ENCODE results near the gene REEP1. TPM values are rescaled to one million over a fixed set of nuclear protein-coding genes. Genes with fewer than 3 reads are reported as not detected.
A peak's percentile ranks its signal among the peaks of the same experiment; 100 is the strongest.

REEP1 gene
- total RNA-seq, 1 donor from 2014 or later: 24.0 TPM

- Histone ChIP-seq H3K27me3 (ENCODE audit: control insufficient read depth in 3 of 3, insufficient read depth in 3 of 3, low read length in 3 of 3) (no peaks in the 10 kb centered on the region), H3K4me3 (ENCODE audit: low read length in 3 of 3) (no peak overlapping the region), H3K4me1 (ENCODE audit: control insufficient read depth in 3 of 3, insufficient read depth in 3 of 3, low read length in 3 of 3) (no peaks in the 10 kb centered on the region), H3K9ac (ENCODE audit: low read depth in 1 of 3, low read length in 3 of 3) (no peak overlapping the region), H3K9me3 (ENCODE audit: control insufficient read depth in 3 of 3, low read length in 3 of 3) (no peaks in the 10 kb centered on the region), H3K27ac (ENCODE audit: low read depth, low read length) (no peak overlapping the region), H3K36me3 (ENCODE audit: control insufficient read depth in 3 of 3, insufficient read depth in 3 of 3, low read length in 3 of 3) (peaks cover 0 to 9% (median 3%) of the 10 kb centered on the region in 3 donors)
These were observed 93.3 kb downstream of the REEP1 start for GRCh38 chr2:86243950-86244733.

GRCh38 chr2:86243272-86243671 is 94.2 kb downstream of the REEP1 start:
- H3K27ac ChIP-seq (ENCODE audit: low read depth, low read length): no peak overlapping the region
- H3K4me1 ChIP-seq (ENCODE audit: control insufficient read depth in 3 of 3, insufficient read depth in 3 of 3, low read length in 3 of 3): peaks cover 0 to 2% (median 0%) of the 10 kb centered on the region in 3 donors
- no peak overlapping the region for H3K4me3 ChIP-seq (ENCODE audit: low read length in 3 of 3)
- H3K27me3 ChIP-seq (ENCODE audit: control insufficient read depth in 3 of 3, insufficient read depth in 3 of 3, low read length in 3 of 3): no peaks in the 10 kb centered on the region
- no peak overlapping the region for H3K9ac ChIP-seq (ENCODE audit: low read depth in 1 of 3, low read length in 3 of 3)
- no peaks in the 10 kb centered on the region for H3K9me3 ChIP-seq (ENCODE audit: control insufficient read depth in 3 of 3, low read length in 3 of 3)
- H3K36me3 ChIP-seq (ENCODE audit: control insufficient read depth in 3 of 3, insufficient read depth in 3 of 3, low read length in 3 of 3): peaks cover 0 to 14% (median 3%) of the 10 kb centered on the region in 3 donors

DNA sequence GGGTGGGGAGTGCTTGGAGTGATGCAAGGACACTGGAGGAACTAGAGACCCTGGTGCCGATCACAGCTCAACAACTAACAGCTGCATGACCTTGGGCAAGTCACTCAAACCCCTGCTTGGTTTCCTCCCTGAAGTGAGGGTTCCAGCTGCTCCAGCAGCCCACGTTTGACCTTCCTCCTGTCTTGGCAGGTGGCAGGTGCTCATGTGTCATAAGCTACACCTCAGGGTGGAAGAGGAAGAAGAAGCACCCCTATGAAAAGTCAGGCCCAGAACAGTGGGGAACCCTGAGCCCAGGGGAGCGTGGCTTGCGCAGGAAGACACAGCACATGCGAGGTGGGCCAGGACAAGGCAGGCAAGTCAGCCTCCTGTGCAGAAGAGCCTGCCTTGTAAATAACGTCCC is 95.8 kb downstream of the REEP1 start:
- no peaks in the 10 kb centered on the region for H3K27me3 ChIP-seq (ENCODE audit: control insufficient read depth in 3 of 3, insufficient read depth in 3 of 3, low read length in 3 of 3)

GRCh38 chr2:86240251-86240650 is 97.2 kb downstream of the REEP1 start:
- H3K27me3 ChIP-seq (ENCODE audit: control insufficient read depth in 3 of 3, insufficient read depth in 3 of 3, low read length in 3 of 3): no peaks in the 10 kb centered on the region
- peaks cover 0 to 14% (median 3%) of the 10 kb centered on the region in 3 donors for H3K36me3 ChIP-seq (ENCODE audit: control insufficient read depth in 3 of 3, insufficient read depth in 3 of 3, low read length in 3 of 3)
- H3K27ac ChIP-seq (ENCODE audit: low read depth, low read length): no peak overlapping the region
- H3K4me3 ChIP-seq (ENCODE audit: low read length in 3 of 3): no peak overlapping the region
- no peak overlapping the region for H3K9ac ChIP-seq (ENCODE audit: low read depth in 1 of 3, low read length in 3 of 3)
- peaks cover 2 to 5% (median 4%) of the 10 kb centered on the region in 3 donors for H3K4me1 ChIP-seq (ENCODE audit: control insufficient read depth in 3 of 3, insufficient read depth in 3 of 3, low read length in 3 of 3)
- no peaks in the 10 kb centered on the region for H3K9me3 ChIP-seq (ENCODE audit: control insufficient read depth in 3 of 3, low read length in 3 of 3)

More for the DNA sequence above, 95.8 kb downstream of the REEP1 start:
- Histone ChIP-seq H3K4me3 (ENCODE audit: low read length in 3 of 3) (no peak overlapping the region), H3K36me3 (ENCODE audit: control insufficient read depth in 3 of 3, insufficient read depth in 3 of 3, low read length in 3 of 3) (peaks cover 0 to 14% (median 3%) of the 10 kb centered on the region in 3 donors), H3K4me1 (ENCODE audit: control insufficient read depth in 3 of 3, insufficient read depth in 3 of 3, low read length in 3 of 3) (peaks cover 0 to 2% (median 0%) of the 10 kb centered on the region in 3 donors), H3K9ac (ENCODE audit: low read depth in 1 of 3, low read length in 3 of 3) (no peak overlapping the region), H3K27ac (ENCODE audit: low read depth, low read length) (no peak overlapping the region), H3K9me3 (ENCODE audit: control insufficient read depth in 3 of 3, low read length in 3 of 3) (no peaks in the 10 kb centered on the region)

DNA sequence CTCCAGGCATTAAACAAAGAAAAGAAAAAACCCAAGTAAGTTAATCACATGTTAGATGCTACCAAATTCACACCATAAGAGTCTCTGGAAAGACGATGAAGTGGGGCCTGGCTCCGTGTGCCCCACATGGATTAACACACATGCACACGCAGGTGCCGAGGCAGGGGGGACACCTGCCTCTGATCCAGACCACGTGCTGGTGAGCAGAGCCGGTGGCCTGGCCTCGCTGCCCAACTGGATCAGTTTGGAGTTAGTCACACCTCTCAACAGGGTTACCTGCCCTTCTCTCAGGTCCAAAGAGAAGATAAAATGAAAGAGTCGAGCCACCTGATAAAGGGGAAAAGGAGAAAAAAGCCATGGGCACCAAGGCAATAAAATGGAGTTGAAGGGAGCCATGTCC is 97.7 kb downstream of the REEP1 start:
- no peaks in the 10 kb centered on the region for H3K27me3 ChIP-seq (ENCODE audit: control insufficient read depth in 3 of 3, insufficient read depth in 3 of 3, low read length in 3 of 3)
- H3K36me3 ChIP-seq (ENCODE audit: control insufficient read depth in 3 of 3, insufficient read depth in 3 of 3, low read length in 3 of 3): peaks cover 0 to 14% (median 3%) of the 10 kb centered on the region in 3 donors
- H3K4me1 ChIP-seq (ENCODE audit: control insufficient read depth in 3 of 3, insufficient read depth in 3 of 3, low read length in 3 of 3): peaks cover 3 to 9% (median 5%) of the 10 kb centered on the region in 3 donors
- no peaks in the 10 kb centered on the region for H3K9me3 ChIP-seq (ENCODE audit: control insufficient read depth in 3 of 3, low read length in 3 of 3)
- H3K4me3 ChIP-seq (ENCODE audit: low read length in 3 of 3): no peak overlapping the region
- no peak overlapping the region for H3K9ac ChIP-seq (ENCODE audit: low read depth in 1 of 3, low read length in 3 of 3)
- no peak overlapping the region for H3K27ac ChIP-seq (ENCODE audit: low read depth, low read length)

GRCh38 chr2:86239326-86239725 is 98.1 kb downstream of the REEP1 start:
- no peak overlapping the region for H3K27ac ChIP-seq (ENCODE audit: low read depth, low read length)
- H3K36me3 ChIP-seq (ENCODE audit: control insufficient read depth in 3 of 3, insufficient read depth in 3 of 3, low read length in 3 of 3): peaks cover 0 to 14% (median 3%) of the 10 kb centered on the region in 3 donors
- no peak overlapping the region for H3K9ac ChIP-seq (ENCODE audit: low read depth in 1 of 3, low read length in 3 of 3)
- H3K9me3 ChIP-seq (ENCODE audit: control insufficient read depth in 3 of 3, low read length in 3 of 3): no peaks in the 10 kb centered on the region
- no peak overlapping the region for H3K4me3 ChIP-seq (ENCODE audit: low read length in 3 of 3)
- H3K27me3 ChIP-seq (ENCODE audit: control insufficient read depth in 3 of 3, insufficient read depth in 3 of 3, low read length in 3 of 3): no peaks in the 10 kb centered on the region
- peaks cover 3 to 9% (median 5%) of the 10 kb centered on the region in 3 donors for H3K4me1 ChIP-seq (ENCODE audit: control insufficient read depth in 3 of 3, insufficient read depth in 3 of 3, low read length in 3 of 3)

GRCh38 chr2:86238354-86238753 is 99.1 kb downstream of the REEP1 start:
- no peak overlapping the region for H3K4me3 ChIP-seq (ENCODE audit: low read length in 3 of 3)
- no peak overlapping the region for H3K9ac ChIP-seq (ENCODE audit: low read depth in 1 of 3, low read length in 3 of 3)
- peaks cover 3 to 9% (median 5%) of the 10 kb centered on the region in 3 donors for H3K4me1 ChIP-seq (ENCODE audit: control insufficient read depth in 3 of 3, insufficient read depth in 3 of 3, low read length in 3 of 3)
- no peaks in the 10 kb centered on the region for H3K9me3 ChIP-seq (ENCODE audit: control insufficient read depth in 3 of 3, low read length in 3 of 3)
- H3K27ac ChIP-seq (ENCODE audit: low read depth, low read length): no peak overlapping the region
- H3K27me3 ChIP-seq (ENCODE audit: control insufficient read depth in 3 of 3, insufficient read depth in 3 of 3, low read length in 3 of 3): no peaks in the 10 kb centered on the region
- peaks cover 0 to 14% (median 3%) of the 10 kb centered on the region in 3 donors for H3K36me3 ChIP-seq (ENCODE audit: control insufficient read depth in 3 of 3, insufficient read depth in 3 of 3, low read length in 3 of 3)

- peaks cover 3 to 9% (median 5%) of the 10 kb centered on the region in 3 donors for H3K4me1 ChIP-seq (ENCODE audit: control insufficient read depth in 3 of 3, insufficient read depth in 3 of 3, low read length in 3 of 3)
- no peak overlapping the region for H3K4me3 ChIP-seq (ENCODE audit: low read length in 3 of 3)
- H3K9me3 ChIP-seq (ENCODE audit: control insufficient read depth in 3 of 3, low read length in 3 of 3): no peaks in the 10 kb centered on the region
- no peaks in the 10 kb centered on the region for H3K27me3 ChIP-seq (ENCODE audit: control insufficient read depth in 3 of 3, insufficient read depth in 3 of 3, low read length in 3 of 3)
- H3K36me3 ChIP-seq (ENCODE audit: control insufficient read depth in 3 of 3, insufficient read depth in 3 of 3, low read length in 3 of 3): peaks cover 0 to 9% (median 2%) of the 10 kb centered on the region in 3 donors
- H3K9ac ChIP-seq (ENCODE audit: low read depth in 1 of 3, low read length in 3 of 3): no peak overlapping the region
- H3K27ac ChIP-seq (ENCODE audit: low read depth, low read length): no peak overlapping the region
These were observed 100.3 kb downstream of the REEP1 start for GRCh38 chr2:86237172-86237571.

GRCh38 chr2:86235196-86235980 is 102.0 kb downstream of the REEP1 start:
- Histone ChIP-seq H3K4me1 (ENCODE audit: control insufficient read depth in 3 of 3, insufficient read depth in 3 of 3, low read length in 3 of 3) (peaks cover 3 to 9% (median 8%) of the 10 kb centered on the region in 3 donors), H3K27ac (ENCODE audit: low read depth, low read length) (peak overlapping the region; percentile 19), H3K9me3 (ENCODE audit: control insufficient read depth in 3 of 3, low read length in 3 of 3) (no peaks in the 10 kb centered on the region), H3K4me3 (ENCODE audit: low read length in 3 of 3) (no peak overlapping the region), H3K9ac (ENCODE audit: low read depth in 1 of 3, low read length in 3 of 3) (peak overlapping the region in 1 of 3 donors; percentile 14), H3K36me3 (ENCODE audit: control insufficient read depth in 3 of 3, insufficient read depth in 3 of 3, low read length in 3 of 3) (peaks cover 0 to 9% (median 0%) of the 10 kb centered on the region in 3 donors), H3K27me3 (ENCODE audit: control insufficient read depth in 3 of 3, insufficient read depth in 3 of 3, low read length in 3 of 3) (no peaks in the 10 kb centered on the region)
